Dermis microvascular lymphatic vessel endothelial cell (primary cell): Measurements from ENCODE around the gene CTAG2. TPM values are rescaled to one million over a fixed set of nuclear protein-coding genes. Genes with fewer than 3 reads are reported as not detected.
"Not testable (repeated sequence)": the region's sequence is repeated elsewhere in the genome, so short reads cannot be mapped to it uniquely, and the experiment has no call there.

Experiments
- DNase-seq, 2 donors: peaks; one replicate each; pipeline versions ENCODE4 v3.0.0 to v3.0.0-alpha.2; 2010; ENCODE audit warnings: low read depth in 2 of 2
- total RNA-seq: library from RNA; depleted of rRNA; stranded (reverse); fragments of >200 nt; gene quantifications from 2 replicates; pipeline ENCODE4 v1.2.1, GENCODE V29; 2014

CTAG2 gene
- total RNA-seq, 1 donor from 2014 or later, result not detected

DNA sequence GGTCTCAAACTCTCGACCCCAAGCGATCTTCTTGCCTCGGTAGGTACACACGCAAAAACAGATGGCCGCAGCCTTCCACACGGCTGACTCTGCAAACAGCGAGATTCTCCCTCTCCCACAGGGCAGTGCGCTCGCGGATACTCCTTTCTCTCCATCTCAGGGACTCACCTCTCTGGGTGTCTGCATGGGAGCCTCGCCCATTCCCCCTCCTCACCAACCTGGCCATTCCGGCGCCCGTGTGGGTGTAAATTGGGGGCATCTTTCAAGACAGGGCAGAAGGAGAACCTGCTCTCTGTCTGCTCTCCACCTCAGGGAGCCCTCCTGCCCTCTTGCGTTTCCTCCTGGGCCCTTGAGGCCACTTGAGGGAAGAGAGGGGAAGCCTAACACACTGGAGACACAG lies 4.4 kb downstream of the CTAG2 start:
- DNase-seq, result no peak

DNA sequence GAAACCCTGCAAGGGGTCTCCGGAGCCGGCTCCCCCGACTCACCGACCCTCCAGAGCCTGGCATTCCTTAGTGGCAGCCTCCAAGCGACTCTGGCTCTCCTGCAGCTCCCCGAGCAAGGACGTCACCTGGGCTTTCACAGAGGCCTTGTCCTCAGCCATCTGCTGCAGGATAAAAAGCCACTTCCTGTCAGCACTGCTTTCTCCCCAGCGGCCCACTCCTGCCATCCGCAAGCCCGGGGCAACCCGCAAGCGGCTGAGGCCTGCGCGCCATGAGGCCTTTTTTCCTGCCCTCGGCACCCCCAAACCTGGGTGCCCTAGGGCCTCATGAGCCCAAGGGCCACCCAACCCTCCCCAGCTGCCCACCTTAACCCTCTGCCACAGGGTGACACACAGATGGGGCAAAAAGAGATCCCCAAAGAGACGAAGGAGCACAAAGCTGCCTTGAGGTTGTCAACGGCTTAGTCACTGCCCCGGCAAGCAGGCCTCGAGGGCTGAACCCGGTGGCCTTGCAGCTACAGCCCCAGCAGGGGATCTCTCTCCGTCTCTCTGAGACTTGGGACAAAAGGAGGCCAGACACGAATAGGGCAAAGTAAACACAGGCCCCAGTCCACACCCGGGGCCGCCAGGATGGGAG lies 7.5 kb downstream of the CTAG2 start:
- not testable (repeated sequence) for DNase-seq

DNA sequence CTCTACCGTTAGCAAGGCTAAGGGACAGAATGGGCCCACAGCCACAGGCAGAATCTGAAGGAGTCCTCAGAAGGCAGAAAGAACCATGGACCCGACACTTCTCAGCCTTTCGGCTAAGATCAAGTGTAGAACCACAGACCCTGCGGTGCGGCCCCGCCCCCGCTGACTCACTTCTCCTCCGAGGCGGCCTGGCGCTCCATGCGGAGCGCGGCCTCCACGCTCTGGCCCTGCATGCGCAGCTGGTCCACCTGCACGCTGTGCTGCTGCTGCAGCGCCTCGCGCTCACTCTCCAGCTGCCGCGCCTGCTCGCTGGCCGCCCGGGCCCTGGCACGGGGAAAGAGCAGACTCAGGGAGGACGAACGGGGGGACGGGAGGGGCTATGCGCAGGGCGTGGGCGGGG lies 9.7 kb downstream of the CTAG2 start:
- not testable (repeated sequence) for DNase-seq

DNA sequence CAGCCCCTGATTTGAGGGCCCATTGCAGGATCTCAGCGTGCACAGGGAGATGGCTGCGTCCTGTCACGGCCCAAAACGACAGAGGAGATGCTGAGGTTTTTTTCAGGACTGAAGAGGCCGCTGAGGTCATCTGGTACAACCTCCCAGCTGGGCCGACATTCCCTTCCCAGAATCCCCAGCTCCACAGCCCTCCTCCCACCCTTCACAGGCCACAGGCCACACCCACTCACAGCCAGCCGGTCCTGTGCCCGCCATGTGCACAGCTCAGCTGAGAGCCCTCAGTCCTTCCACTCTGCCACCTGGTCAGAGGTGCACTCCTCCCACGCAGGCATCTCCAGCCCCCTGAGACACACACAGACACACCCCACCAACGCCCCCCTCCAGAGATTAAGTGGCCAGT lies 11.6 kb downstream of the CTAG2 start:
- not testable (repeated sequence) for DNase-seq

DNA sequence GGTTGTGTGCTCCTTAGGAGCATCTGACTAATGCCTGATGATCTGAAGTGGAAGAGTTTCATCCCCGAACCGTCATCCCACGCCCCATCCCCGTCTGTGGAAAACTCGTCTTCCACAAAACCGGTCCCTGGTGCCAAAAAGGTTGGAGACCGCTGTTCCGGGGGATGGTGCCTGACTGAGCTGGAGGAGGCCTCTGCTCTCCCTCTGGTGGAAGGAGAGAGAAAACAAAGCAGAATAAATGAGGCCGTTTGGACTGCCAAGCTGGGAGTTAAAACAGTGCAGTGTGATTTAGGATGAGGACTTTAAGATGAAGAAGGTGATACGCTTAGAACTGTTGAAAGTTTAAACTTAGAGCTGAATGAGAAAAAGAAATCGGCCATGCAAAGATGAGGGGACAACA lies 19.7 kb downstream of the CTAG2 start:
- not testable (repeated sequence) for DNase-seq

DNA sequence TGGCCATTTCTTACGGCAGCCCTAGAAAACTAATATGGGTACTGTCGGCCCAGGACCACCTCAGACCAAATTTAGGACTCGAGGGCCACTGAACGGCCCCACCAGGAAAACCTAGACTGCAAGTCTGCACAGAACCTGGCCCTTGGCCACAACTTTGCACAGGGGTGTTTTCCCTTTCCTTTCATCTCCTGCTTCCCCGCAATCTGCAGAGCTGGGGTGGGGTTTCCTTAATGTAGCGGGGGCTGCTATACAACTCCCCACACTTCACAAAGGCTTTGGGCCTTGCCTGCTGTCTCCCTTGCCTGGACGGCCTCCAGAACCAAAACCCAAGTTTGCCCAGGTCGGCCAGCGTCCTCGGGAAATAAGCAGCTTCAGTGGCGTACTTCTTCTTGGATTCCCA lies 22.4 kb downstream of the CTAG2 start:
- not testable (repeated sequence) for DNase-seq

DNA sequence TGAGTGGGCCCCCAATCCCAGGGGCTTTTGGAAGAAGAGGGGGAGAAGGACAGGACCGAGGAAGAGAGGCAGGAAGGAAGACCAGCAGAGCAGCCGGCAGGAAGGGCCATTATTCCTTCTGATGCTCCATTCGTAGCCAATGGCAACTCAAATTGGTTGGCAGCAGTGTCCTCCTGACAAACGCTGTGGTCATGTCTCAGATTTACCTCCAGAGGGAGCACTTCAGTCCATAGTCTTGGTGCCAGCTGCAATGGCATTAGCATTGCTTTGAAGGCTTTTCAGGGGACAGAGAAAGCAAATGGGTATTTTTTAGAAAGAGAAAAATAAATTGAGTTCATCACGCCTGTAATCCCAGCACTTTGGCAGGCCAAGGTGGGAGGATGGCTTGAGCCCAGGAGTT lies 24.4 kb downstream of the CTAG2 start:
- not testable (repeated sequence) for DNase-seq

DNA sequence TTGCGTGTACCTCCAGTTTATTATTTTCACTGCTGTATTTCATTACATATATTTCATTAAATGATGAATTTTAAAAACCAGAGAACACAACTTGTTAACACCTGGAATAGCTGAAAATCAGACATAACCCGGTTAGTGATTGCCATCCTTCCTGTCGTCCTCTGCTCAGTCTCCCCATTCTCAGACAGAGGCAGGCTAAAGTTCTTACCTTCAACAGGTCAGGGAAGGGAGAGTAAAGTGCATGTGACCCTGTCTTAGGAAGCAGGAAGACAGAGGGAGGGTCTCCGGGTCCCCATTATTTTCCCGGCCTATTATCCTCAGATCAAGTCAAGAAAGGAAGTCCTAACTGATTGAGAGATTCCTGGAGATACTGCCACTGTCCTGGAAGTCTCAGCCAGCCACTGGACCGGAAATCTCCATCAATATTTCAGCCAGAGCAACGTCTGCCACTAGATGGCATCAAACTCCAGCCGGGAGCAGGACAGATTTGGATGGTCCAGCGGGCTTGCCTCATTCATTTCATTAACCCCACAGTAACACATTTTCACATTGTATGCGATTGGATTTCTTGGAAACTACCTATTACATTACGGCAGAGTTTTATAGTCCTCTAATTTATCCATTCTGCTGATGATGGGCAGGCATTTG lies 32.5 kb downstream of the CTAG2 start:
- DNase-seq, result not testable (repeated sequence)

DNA sequence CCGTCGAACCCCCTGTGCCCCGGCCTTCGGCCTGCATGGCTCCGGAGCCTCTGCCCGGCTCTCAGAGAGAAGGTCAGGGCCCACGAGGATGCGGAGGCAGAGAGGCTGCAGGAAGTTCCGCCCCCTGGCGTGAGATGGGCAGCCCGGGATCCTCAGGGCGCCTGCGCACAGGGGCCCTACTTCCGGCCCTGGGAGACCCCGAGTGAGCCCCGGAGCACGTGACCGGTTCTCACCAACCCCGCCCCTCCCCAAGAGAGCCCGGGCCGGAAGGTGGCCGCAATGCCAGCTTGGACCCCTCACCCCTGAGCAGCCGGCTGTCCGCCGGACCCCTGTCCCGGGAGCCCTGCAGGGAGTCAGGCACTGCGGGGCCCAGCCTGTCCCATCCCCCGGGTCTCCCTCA lies 34.2 kb downstream of the CTAG2 start, which contains the start of gene CTAG1B:
TSS of gene CTAG1B (minus strand) at position 101 of the 400 bp plus-strand sequence. CDS start at position 37, 64 bp downstream.
- not testable (repeated sequence) for DNase-seq

DNA sequence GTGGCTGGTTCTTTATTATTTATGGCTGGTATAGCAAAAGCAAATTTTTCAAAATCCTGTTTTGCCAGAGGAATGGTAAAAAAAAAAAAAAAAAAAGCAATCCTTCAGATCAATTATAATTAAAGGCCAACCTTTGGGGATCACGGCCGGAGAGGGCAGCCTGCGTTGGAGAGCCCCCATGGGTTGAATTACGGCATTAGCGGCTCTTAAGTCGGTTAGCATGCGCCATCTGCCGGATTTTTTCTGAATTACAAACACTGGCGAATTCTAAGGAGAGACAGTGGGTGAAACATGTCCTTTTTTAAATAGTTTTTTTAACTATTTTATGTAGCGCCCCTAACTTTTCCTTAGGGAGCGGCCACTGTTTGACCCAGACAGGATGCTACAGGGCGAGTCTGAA lies 39.8 kb downstream of the CTAG2 start:
- not testable (repeated sequence) for DNase-seq

DNA sequence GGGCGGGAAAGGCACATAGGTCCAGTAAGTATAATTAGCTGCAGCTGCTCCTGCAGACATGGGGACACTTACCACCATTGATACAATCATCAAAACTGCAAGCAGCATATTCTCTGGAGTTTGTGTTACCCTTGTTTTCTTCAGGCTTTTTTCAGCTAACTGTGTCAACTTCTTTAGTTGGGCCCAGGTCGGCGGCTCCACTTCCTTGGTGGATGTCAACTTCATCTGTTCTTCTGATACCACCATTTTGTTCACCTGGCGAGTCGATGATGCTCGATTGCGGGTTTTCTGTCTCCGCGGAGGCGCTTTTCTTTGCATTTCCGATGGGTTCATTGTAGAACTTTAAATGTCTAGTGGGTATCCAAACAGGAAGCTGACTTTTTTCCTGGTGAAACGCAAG lies 42.2 kb downstream of the CTAG2 start:
- DNase-seq, result not testable (repeated sequence)

DNA sequence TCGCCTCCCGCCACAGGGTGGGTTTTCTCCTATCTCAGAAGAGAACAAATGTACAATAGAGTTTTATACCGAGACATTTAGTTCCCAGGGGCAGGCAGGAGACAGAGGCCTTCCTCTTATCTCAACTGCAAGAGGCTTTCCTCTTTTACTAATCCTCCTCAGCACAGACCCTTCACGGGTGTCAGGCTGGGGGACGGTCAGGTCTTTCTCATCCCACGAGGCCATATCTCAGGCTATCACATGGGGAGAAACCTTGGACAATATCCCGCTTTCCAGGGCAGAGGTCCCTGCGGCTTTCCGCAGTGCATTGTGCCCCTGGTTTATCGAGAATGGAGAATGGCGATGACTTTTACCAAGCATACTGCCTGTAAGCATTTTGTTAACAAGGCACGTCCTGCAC lies 44.6 kb downstream of the CTAG2 start:
- not testable (repeated sequence) for DNase-seq

DNA sequence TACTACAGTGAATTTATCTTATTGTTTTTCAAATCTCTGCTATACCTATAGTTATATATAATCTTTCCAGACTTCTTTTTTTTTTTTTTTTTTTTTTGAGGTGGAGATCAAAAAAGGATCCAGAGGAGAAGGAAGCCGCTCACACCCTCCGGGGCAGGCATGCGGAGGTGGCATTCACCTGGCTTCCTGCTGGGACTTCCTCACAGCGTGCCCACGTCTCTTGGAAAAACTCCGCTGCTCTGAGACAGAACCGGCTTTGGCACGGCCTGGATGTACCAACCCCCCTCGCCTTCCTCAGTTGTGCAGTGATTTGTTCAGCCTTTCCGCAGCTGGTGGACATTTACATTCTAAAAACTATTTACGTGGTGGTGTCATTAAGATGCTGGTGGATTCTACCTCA lies 45.4 kb downstream of the CTAG2 start:
- not testable (repeated sequence) for DNase-seq

DNA sequence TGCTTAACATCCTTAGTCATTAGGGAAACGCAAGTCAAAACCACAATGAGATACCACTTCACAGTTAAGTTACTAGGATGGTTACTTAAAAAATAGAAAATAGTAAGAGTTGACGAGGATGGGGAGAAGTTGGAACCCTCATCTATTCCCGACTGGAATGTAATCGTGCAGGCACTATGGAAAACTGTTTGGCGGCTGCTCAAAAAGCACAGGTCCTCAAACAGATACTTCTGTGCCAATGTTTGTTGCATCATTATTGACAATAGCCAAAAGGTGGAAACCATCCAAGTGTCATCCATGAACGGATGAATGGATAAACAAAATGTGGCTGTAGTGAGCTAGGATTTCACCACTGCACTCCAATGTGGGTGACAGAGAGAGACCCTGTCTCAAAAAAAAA lies 46.0 kb downstream of the CTAG2 start:
- peak; percentile 13 to 80 for DNase-seq

DNA sequence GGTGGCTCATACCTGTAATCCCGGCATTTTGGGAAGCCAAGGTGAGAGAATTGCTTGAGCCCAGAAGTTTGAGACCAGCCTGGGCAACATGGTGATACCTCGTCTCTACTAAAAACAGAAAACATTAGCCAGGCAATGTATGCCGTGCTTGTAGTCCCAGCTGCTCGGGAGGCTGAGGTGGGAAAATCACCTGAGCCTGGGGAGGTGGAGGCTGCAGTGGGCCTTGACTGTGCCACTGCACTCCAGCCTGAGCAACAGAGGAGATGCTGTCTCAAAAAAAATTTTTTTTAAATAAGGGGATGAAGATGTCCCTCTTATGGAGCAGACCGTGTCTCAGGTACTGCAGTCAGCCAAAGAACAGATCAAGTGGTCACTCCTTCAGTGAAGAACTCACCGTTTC lies 47.8 kb downstream of the CTAG2 start:
- no peak for DNase-seq

DNA sequence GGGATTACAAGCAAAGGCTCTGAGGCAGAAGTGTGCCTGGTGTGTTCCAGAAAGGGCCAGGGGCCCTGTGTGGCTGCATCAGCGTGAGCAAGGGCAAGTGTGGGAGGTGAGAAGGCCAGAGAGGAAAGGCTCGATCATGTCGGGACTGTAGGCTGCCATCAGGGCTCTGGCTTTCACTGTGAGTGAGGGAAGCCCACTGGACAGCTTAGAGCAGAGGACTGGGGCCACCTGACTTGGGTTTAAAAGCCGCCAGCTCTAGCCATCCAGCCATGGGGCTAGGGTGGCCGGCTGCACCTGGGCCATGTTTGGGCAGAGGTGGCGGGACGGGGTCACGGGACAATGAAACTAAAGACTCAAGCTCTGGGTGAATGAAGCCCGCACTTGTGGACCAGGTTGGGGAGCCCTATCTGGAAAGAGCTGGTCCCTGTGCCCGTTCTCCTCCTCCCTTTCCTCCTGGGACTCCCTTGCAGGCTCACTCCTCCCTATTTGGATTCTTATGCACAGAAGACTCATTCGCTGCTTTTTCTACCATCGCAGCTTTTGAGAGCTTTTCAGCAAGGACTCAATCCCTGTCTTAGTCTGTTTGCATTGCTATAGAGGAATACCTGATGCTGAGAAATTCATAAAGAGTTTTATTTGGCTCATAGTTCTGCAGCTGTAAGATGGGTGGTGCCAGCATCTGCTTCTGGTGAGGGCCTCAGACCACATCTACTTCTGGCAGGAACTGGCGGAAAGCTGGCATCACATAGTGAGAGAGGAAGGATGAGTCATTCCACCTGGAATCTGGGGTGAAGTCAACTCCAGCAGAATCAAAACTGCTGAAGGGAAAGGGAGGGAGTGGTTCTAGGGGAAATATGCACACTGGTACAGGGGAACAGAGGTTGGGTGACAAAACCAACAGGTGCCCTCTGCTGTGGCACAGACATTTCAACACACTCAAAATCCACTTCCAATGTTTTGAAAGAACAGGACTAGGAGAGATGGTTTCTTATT lies 49.6 kb downstream of the CTAG2 start:
- DNase-seq, result peak; percentile 26 to 61

DNA sequence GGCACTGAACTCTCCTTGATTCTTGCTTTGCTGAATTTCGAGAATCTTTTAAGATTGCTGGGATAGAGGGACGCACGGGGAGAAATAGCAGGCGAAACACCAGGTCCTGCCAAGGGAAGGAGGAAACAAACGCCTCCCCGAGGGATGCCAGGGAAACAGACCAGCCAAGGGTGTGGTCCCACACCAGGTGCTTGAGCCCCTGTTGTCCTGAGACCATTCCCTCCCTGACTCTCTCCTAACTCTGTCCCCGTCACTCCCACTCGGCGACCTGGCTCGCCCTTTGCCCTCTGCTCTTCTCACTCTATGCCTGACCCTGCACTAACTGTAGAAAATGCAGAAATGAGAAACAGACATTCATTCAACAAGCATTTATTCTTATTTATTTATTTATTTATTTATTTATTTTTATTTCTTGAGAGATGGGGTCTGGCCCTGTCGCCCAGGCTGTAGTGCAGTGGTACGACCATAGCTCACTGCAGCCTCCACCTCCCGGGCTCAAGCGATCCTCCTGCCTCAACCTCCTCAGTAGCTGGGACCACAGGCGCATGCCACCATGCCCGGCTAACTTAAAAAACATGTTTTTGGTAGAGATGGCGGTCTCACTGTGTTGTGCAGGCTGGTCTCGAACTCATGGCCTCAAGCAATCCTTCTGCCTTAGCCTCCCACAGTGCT lies 50.5 kb downstream of the CTAG2 start:
- DNase-seq, result no peak

DNA sequence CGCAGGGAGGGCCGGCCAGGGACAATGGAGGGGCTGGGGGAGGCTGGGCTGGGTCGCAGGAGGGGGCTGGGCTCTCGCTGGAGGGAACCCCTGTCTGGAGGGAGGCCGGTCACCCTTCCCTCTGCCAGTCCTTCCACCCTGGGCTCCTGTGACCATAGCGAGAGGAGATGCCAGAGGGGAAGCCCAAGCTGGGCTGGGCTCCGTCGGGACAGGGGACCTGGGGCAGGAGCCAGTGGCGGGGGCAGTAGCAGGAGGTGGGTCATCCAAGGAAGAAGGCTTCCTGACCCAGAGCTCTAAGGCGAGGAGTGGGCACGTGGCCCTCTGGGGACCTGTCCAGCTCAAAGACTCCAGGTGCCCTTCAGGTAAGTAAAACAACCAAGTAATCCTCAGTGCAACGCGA lies 51.2 kb downstream of the CTAG2 start:
- DNase-seq, result no peak
